GM18858 (cell line): ENCODE results near the gene TGM4.

Experiments
- ATAC-seq: cut with Tn5 transposase; IDR thresholded peaks from one replicate; pipeline ENCODE4 v1.9.1; 2021; ENCODE audit not compliant: unreplicated experiment

The TGM4 gene

GRCh38 chr3:44950275-44950734, 75.9 kb downstream of the TGM4 start:
- ATAC-seq, result no peak

- ATAC-seq, result no peak
Measured at GRCh38 chr3:44952689-44953088, 78.3 kb downstream of the TGM4 start.

GRCh38 chr3:44954304-44954703, 79.9 kb downstream of the TGM4 start:
- ATAC-seq, result no peak

- ATAC-seq, result peak; percentile 63
Measured at GRCh38 chr3:44954962-44955361, 80.6 kb downstream of the TGM4 start.

- no peak for ATAC-seq
Measured at GRCh38 chr3:44955917-44956316, 81.5 kb downstream of the TGM4 start.

- no peak for ATAC-seq
Measured at GRCh38 chr3:44957986-44958385, 83.6 kb downstream of the TGM4 start.

GRCh38 chr3:44958386-44958785, 84.0 kb downstream of the TGM4 start:
- no peak for ATAC-seq

- ATAC-seq, result no peak
Measured at GRCh38 chr3:44960387-44961026, 86.1 kb downstream of the TGM4 start.

- no peak for ATAC-seq
Measured at GRCh38 chr3:44961888-44962287, 87.5 kb downstream of the TGM4 start.

- no peak for ATAC-seq
Measured at GRCh38 chr3:44962621-44963393, 88.4 kb downstream of the TGM4 start.

- no peak for ATAC-seq
Measured at GRCh38 chr3:44963571-44964325, 89.3 kb downstream of the TGM4 start.
